GM18909 (cell line): ENCODE results near the gene RSPRY1.

Experiments used
- ATAC-seq: cut with Tn5 transposase; IDR thresholded peaks from one replicate; pipeline ENCODE4 v1.9.1; 2021; ENCODE audit warnings: mild to moderate bottlenecking; ENCODE audit not compliant: unreplicated experiment, poor library complexity

The RSPRY1 gene

DNA sequence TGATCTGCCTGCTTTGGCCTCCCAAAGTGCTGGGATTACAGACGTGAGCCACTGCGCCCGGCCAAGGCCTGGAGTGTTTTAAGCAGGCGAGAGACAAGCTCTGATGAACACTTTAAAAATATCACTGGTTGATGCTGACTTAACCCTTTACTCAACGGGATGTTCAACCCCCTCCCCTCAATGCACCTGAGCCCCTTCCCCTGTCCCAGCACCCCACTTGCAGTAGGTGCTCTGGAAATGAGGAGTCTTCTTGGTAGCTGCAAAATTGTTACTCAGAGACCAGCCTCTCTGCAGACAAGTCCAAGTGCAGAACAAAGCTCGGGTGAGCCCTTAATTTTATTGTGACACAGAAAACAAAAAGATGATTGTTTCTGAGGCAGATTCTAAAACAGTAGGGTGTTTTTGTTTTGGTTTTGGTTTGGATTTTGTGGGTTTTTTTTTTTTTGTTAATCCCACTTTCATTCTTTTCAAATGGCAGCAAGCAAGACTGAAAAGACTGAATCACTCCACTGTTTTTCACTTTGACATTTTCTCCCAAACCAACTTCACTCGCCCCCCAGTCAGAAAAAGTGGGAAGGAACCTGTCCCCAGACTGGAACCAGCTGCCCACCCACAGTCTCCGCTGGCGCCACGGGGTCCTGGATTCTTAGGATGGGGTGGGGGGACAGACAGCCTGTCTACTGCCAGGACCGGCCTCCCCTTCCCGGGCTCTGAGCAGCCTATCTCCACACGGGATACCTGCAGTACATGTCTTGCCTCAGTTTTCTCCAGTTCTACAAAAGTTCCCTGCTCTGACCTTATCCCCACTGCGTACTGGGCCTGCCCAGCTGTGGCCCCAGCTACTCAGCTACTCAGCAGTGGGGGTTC lies 103.5 kb downstream of the RSPRY1 start:
- ATAC-seq = no peak
